ENCODE results near the gene JCAD.

The JCAD gene

DNA sequence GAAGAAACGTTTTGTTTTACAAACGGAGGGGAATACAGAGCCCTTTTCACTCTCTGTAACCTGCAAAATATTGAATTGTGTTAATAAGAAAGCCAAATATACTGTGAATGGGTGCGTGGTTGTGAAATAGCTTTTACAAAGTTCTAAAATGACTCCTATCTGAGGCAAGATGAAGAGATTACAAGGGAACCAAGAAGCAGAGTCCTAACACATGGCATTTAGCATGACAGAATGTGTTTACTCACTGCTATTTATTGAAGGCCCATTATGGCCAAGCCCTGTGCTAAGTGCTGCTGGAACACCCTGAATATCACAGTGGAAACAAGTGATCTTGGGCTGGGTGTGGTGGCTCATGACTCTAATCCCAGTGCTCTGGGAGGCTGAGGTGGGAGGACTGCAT is 12.9 kb downstream of the JCAD start:
- TF ChIP-seq POLR2A (IDR thresholded peaks at IDR 0.05; ENCODE audit: low read depth, low read length): no peak
- DNase-seq (ENCODE audit: insufficient read length, low spot score): no peak
- no peak for FAIRE-seq

DNA sequence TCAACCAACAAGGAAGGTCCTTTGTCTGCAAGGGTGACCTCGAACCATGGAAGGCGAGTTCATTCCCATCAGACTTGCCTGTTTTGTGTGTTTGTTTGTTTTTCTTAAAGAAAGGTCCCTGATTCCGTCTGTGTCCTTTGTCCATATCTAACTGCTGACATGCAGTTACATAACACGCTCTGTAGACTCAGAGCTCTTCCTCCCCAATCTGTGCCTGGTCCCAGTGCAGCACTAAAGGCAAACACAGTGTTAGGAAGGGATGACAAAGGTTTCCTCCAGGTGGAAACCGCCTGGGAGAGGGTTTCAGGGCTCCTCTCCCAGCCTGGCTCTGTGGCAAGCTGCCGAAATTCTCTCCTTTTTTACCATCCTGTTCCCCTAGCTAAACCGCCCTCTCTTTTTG is 13.4 kb downstream of the JCAD start:
- no peak for TF ChIP-seq POLR2A (IDR thresholded peaks at IDR 0.05; ENCODE audit: low read depth, low read length)
- no peak for DNase-seq (ENCODE audit: insufficient read length, low spot score)
- no peak for FAIRE-seq

- FAIRE-seq (no peak), DNase-seq (ENCODE audit: insufficient read length, low spot score) (no peak)
- no peak for TF ChIP-seq POLR2A (IDR thresholded peaks at IDR 0.05; ENCODE audit: low read depth, low read length)
Observed at GRCh38 chr10:30043476-30044270, 15.7 kb downstream of the JCAD start.

DNA sequence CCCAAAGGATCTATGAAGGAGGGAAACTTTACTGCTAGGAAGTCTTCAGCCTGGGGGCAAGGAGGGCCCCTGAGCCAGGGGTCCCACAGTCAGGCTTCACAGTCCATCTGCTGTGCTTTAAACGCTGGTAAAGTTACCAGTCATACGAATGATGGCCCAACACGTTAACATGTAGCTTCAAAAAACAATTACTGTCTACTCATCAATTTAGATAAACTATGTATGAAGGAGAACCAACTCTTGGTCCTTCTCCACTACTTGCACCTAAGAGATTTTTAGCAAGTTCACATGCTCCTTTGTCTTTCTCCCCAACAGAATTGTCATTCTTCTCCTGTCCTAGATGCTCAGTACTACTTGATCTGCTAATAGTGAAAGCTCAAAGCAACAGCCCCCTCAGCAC is 16.6 kb downstream of the JCAD start:
- DNase-seq (ENCODE audit: insufficient read length, low spot score) (no peak), FAIRE-seq (no peak)
- no peak for TF ChIP-seq POLR2A (IDR thresholded peaks at IDR 0.05; ENCODE audit: low read depth, low read length)

- DNase-seq (ENCODE audit: insufficient read length, low spot score): no peak
- FAIRE-seq: no peak
Observed at GRCh38 chr10:30041196-30042105, 17.9 kb downstream of the JCAD start.

GRCh38 chr10:30040597-30040996 is 18.8 kb downstream of the JCAD start:
- FAIRE-seq (no peak), DNase-seq (ENCODE audit: insufficient read length, low spot score) (no peak)
- TF ChIP-seq POLR2A (IDR thresholded peaks at IDR 0.05; ENCODE audit: low read depth, low read length): no peak

More at GRCh38 chr10:30041196-30042105, 17.9 kb downstream of the JCAD start:
- TF ChIP-seq POLR2A (IDR thresholded peaks at IDR 0.05; ENCODE audit: low read depth, low read length): no peak

- no peak for DNase-seq (ENCODE audit: insufficient read length, low spot score)
- FAIRE-seq: no peak
- no peak for TF ChIP-seq POLR2A (IDR thresholded peaks at IDR 0.05; ENCODE audit: low read depth, low read length)
Observed at GRCh38 chr10:30039988-30040387, 19.4 kb downstream of the JCAD start.

DNA sequence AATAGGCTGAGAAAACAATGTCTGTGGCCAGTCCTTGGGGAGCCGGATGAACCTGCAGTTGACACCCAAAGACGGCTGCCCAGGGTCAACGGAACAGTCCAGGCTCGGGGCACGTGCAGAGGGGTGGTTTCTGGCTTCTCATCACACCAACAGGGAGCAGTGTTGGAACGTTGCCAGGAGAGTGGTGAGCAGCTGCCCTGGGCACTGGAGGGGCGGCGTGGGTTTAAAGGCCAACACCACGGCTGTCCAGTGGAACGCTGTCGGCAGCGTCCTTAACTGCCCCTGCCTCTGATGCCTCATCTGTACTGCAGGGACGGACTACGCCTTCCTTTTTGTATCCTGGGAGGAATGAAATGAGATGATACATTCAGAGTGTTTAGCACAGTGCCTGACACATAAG is 19.8 kb downstream of the JCAD start:
- no peak for DNase-seq (ENCODE audit: insufficient read length, low spot score)
- FAIRE-seq: no peak
- TF ChIP-seq POLR2A (IDR thresholded peaks at IDR 0.05; ENCODE audit: low read depth, low read length): no peak

DNA sequence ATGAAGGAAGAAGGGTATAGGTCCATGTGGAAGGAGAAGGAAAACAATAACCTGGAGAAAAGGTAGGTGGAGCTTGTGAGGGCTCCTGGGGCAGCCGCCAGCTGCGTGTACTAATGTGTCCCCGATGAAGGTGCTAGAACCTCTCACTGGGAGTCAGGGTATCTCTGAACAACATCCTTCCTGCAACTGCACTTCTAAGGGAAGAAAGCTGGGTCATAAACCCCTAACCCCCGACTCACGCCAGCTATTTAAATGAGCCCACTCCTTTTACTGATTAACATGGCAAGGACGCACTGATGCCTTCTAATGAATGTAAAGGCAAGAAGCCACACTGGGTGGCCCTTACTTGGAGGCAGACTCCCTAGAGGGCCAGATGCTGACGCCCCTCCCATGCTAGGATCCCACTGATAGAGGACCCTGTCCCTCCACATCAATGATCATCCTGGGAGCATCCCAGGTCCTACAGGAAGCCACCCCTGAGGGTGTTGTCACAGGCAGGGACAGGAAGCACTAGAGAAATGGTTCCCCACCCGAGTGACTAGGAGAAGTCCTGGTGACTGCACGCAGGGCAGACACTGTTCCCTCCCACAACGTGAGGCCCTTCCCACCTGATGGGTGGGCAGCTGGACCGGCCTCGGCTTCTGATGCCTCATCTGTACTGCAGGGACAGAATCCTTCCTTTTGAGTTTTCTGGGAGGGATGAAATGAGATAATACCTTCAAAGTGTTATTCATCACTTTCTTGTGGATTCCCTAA is 20.4 kb downstream of the JCAD start:
- TF ChIP-seq POLR2A (IDR thresholded peaks at IDR 0.05; ENCODE audit: low read depth, low read length): no peak
- FAIRE-seq (no peak), DNase-seq (ENCODE audit: insufficient read length, low spot score) (no peak)

DNA sequence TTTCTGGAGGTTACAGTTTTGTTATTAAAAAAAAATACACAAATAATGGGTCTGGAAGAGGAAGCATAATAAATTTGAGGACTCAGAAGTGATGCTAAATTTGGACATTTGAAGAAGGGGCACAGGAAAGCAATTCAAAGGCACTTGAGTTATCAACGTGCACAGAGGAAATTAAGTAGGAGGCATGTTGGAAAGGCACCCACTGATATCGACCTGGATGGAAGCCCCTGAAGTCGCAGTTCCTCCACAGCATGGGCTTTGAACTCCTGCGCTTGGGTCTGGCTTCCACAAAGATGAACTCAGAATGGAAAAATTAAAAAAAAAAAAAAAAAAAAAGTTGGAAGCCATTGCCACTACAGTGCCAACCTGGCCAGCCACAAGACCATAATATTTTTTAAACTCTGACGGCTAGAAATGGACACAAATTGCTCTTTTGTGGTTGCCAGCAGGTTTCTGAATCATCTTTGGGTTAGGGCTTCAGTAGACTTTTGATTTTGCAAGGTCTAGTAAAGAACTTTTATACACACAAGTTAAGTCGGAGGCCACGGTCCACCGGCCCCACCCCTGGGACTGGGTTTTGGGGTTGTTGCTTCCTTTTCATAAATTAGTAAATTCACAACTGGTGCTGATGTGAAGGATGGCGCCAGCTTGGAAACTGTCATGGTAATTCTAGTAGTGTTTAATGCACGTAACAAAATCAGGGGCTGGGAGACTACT is 21.6 kb downstream of the JCAD start:
- DNase-seq (ENCODE audit: insufficient read length, low spot score) (no peak), FAIRE-seq (no peak)
- TF ChIP-seq POLR2A (IDR thresholded peaks at IDR 0.05; ENCODE audit: low read depth, low read length): no peak

- no peak for DNase-seq (ENCODE audit: insufficient read length, low spot score)
- TF ChIP-seq POLR2A (IDR thresholded peaks at IDR 0.05; ENCODE audit: low read depth, low read length): no peak
- FAIRE-seq: no peak
Observed at GRCh38 chr10:30036811-30037210, 22.6 kb downstream of the JCAD start.

DNA sequence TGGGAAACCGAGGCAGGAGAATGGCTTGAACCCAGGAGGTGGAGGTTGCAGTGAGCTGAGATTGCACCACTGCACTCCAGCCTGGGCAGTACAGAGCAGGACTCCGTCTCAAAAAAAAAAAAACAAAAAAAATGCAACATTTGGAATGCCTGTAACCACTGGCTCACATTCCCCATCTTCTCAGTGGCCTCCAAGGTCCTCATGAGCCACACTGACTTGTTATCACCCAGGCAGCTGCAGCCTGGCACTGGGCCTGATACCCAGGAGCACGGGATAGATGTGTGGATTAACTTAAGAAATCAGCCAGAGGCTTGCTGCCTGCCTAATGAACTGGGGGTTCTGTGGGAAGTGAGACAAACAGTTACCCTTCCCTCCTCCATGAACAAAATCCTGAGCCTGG is 23.0 kb downstream of the JCAD start:
- no peak for TF ChIP-seq POLR2A (IDR thresholded peaks at IDR 0.05; ENCODE audit: low read depth, low read length)
- FAIRE-seq (no peak), DNase-seq (ENCODE audit: insufficient read length, low spot score) (no peak)

- FAIRE-seq (no peak), DNase-seq (ENCODE audit: insufficient read length, low spot score) (no peak)
Observed at GRCh38 chr10:30034433-30035137, 24.8 kb downstream of the JCAD start.

More at GRCh38 chr10:30034433-30035137, 24.8 kb downstream of the JCAD start:
- TF ChIP-seq POLR2A (IDR thresholded peaks at IDR 0.05; ENCODE audit: low read depth, low read length): no peak

Measured in H54 (cell line).